BLaER1 treated with 17β-estradiol and CSF1 and Interleukin-3, amounts not matched to agents 10 nM and 100 nM (cell line): ENCODE results near the gene SCN4B.

Experiments used
- H3K27ac ChIP-seq, 11 experiments: shearing (Covaris generic); formaldehyde crosslinking; 2 replicates each; pipeline ENCODE4 v1.8.1; 2022
- H3K27me3 ChIP-seq, 11 experiments: shearing (Covaris generic); formaldehyde crosslinking; 2 replicates each; pipeline ENCODE4 v1.8.1; 2022
- H3K36me3 ChIP-seq, 11 experiments: shearing (Covaris generic); formaldehyde crosslinking; 2 replicates each; pipeline ENCODE4 v1.8.1; 2022
- H3K4me1 ChIP-seq, 10 experiments: shearing (Covaris generic); formaldehyde crosslinking; 2 replicates each; pipeline ENCODE4 v1.8.1; 2022
- H3K4me2 ChIP-seq, 11 experiments: shearing (Covaris generic); formaldehyde crosslinking; 2 replicates each; pipeline ENCODE4 v1.8.1; 2022
- H3K4me3 ChIP-seq, 10 experiments: shearing (Covaris generic); formaldehyde crosslinking; 2 replicates each; pipeline ENCODE4 v1.8.1; 2022
- H3K9ac ChIP-seq, 11 experiments: shearing (Covaris generic); formaldehyde crosslinking; 2 replicates each; pipeline ENCODE4 v1.8.1; 2022
- H3K9me3 ChIP-seq, 11 experiments: shearing (Covaris generic); formaldehyde crosslinking; replicated peaks in 1 of 11; 2 replicates each; pipeline ENCODE4 v1.8.1; 2022
- H4K20me1 ChIP-seq, 11 experiments: shearing (Covaris generic); formaldehyde crosslinking; 2 replicates each; pipeline ENCODE4 v1.8.1; 2022
- Cebpa-rat ChIP-seq, 11 experiments: shearing (Covaris generic); IDR thresholded peaks; 2 replicates each; pipeline ENCODE4 v1.8.1; 2022

Gene SCN4B

GRCh38 chr11:118151431-118151830 lies 1.2 kb downstream of the SCN4B start:
- peaks cover 81 to 100% (median 100%) of the 10 kb centered on the region in 11 experiments for H3K27me3 ChIP-seq
- H4K20me1 ChIP-seq = peaks cover 0 to 26% (median 6%) of the 10 kb centered on the region in 11 experiments; a peak in 9 of 22 replicates
- H3K4me3 ChIP-seq = no peak overlapping the region
- H3K9me3 ChIP-seq = no peaks in the 10 kb centered on the region
- TF ChIP-seq Cebpa-rat (IDR thresholded peaks at IDR 0.05) = no peak
- H3K27ac ChIP-seq = no peak overlapping the region
- H3K36me3 ChIP-seq = no peaks in the 10 kb centered on the region
- H3K4me1 ChIP-seq = peaks cover 12 to 29% (median 17%) of the 10 kb centered on the region in 10 experiments
- no peak overlapping the region for H3K4me2 ChIP-seq
- no peak overlapping the region for H3K9ac ChIP-seq

DNA sequence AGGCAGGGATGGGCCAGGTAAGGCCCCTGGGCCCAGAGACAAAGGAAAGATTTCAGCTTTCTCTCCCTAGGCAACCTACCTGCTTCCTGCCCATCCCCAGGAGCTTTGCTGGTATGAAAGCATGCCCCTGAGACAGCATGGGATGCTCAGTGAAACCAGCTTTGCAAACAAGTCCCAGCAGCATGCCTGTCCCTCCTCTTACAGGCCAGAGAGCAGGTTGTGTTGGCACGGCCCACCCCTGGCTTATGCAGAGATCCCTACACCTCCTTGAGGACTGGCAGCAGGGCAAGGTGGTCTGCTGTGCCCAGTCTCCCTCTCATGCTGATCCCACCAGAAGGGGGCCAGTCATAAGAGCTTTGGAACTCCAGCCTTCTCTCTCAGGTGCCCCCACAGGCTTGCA lies 3.1 kb downstream of the SCN4B start:
- Histone ChIP-seq H3K9ac (no peak overlapping the region), H3K36me3 (no peaks in the 10 kb centered on the region), H3K4me3 (no peak overlapping the region), H3K9me3 (no peaks in the 10 kb centered on the region), H3K27me3 (peaks cover 62 to 100% (median 99%) of the 10 kb centered on the region in 11 experiments), H4K20me1 (peaks cover 0 to 26% (median 6%) of the 10 kb centered on the region in 11 experiments; a peak in 7 of 22 replicates), H3K27ac (no peak overlapping the region), H3K4me2 (no peak overlapping the region), H3K4me1 (peaks cover 12 to 29% (median 17%) of the 10 kb centered on the region in 10 experiments)
- no peak for TF ChIP-seq Cebpa-rat (IDR thresholded peaks at IDR 0.05)

GRCh38 chr11:118148856-118149255 lies 3.8 kb downstream of the SCN4B start:
- H3K27me3 ChIP-seq = peaks cover 55 to 100% (median 99%) of the 10 kb centered on the region in 11 experiments
- H3K4me3 ChIP-seq = no peak overlapping the region
- H3K9me3 ChIP-seq = no peaks in the 10 kb centered on the region
- no peak for TF ChIP-seq Cebpa-rat (IDR thresholded peaks at IDR 0.05)
- no peak overlapping the region for H3K27ac ChIP-seq
- no peaks in the 10 kb centered on the region for H3K36me3 ChIP-seq
- peaks cover 0 to 20% (median 3%) of the 10 kb centered on the region in 11 experiments; a peak in 7 of 22 replicates for H4K20me1 ChIP-seq
- no peak overlapping the region for H3K4me2 ChIP-seq
- no peak overlapping the region for H3K9ac ChIP-seq
- H3K4me1 ChIP-seq = peaks cover 12 to 35% (median 17%) of the 10 kb centered on the region in 10 experiments

- Histone ChIP-seq H3K4me2 (peak overlapping the region in 5 of 11 experiments; percentile 38 to 69 (median 49); a peak in 8 of 22 replicates), H3K9ac (no peak overlapping the region), H4K20me1 (peaks cover 0 to 16% (median 0%) of the 10 kb centered on the region in 11 experiments; a peak in 7 of 22 replicates), H3K27ac (no peak overlapping the region), H3K36me3 (no peaks in the 10 kb centered on the region), H3K27me3 (peaks cover 49 to 100% (median 96%) of the 10 kb centered on the region in 11 experiments), H3K4me3 (no peak overlapping the region), H3K9me3 (no peaks in the 10 kb centered on the region), H3K4me1 (peaks cover 13 to 41% (median 17%) of the 10 kb centered on the region in 10 experiments)
- no peak for TF ChIP-seq Cebpa-rat (IDR thresholded peaks at IDR 0.05)
These were observed 4.4 kb downstream of the SCN4B start for GRCh38 chr11:118148240-118148639.

GRCh38 chr11:118147502-118147901 lies 5.1 kb downstream of the SCN4B start:
- peaks cover 42 to 100% (median 89%) of the 10 kb centered on the region in 11 experiments for H3K27me3 ChIP-seq

GRCh38 chr11:118146554-118146953 lies 6.1 kb downstream of the SCN4B start:
- H3K9me3 ChIP-seq = no peaks in the 10 kb centered on the region
- H3K4me3 ChIP-seq = no peak overlapping the region
- H3K4me2 ChIP-seq = no peak overlapping the region; a peak in 1 of 22 replicates
- TF ChIP-seq Cebpa-rat (IDR thresholded peaks at IDR 0.05) = no peak
- H3K9ac ChIP-seq = no peak overlapping the region
- peaks cover 0 to 6% (median 0%) of the 10 kb centered on the region in 11 experiments; a peak in 3 of 22 replicates for H4K20me1 ChIP-seq
- no peak overlapping the region for H3K27ac ChIP-seq
- H3K36me3 ChIP-seq = no peaks in the 10 kb centered on the region
- peaks cover 32 to 94% (median 81%) of the 10 kb centered on the region in 11 experiments for H3K27me3 ChIP-seq
- H3K4me1 ChIP-seq = peaks cover 0 to 44% (median 24%) of the 10 kb centered on the region in 10 experiments; a peak in 16 of 20 replicates

More at GRCh38 chr11:118147502-118147901, 5.1 kb downstream of the SCN4B start:
- H3K9ac ChIP-seq = no peak overlapping the region
- H3K4me1 ChIP-seq = peaks cover 6 to 41% (median 20%) of the 10 kb centered on the region in 10 experiments; a peak in 19 of 20 replicates
- peak overlapping the region in 5 of 11 experiments; percentile 38 to 69 (median 49); a peak in 9 of 22 replicates for H3K4me2 ChIP-seq
- no peaks in the 10 kb centered on the region for H3K36me3 ChIP-seq
- H4K20me1 ChIP-seq = peaks cover 0 to 11% (median 0%) of the 10 kb centered on the region in 11 experiments; a peak in 7 of 22 replicates
- no peaks in the 10 kb centered on the region for H3K9me3 ChIP-seq
- TF ChIP-seq Cebpa-rat (IDR thresholded peaks at IDR 0.05) = no peak
- H3K27ac ChIP-seq = no peak overlapping the region
- H3K4me3 ChIP-seq = no peak overlapping the region

GRCh38 chr11:118145285-118146227 lies 7.1 kb downstream of the SCN4B start:
- Histone ChIP-seq H3K9ac (peak overlapping the region in 10 of 11 experiments; percentile 39 to 75 (median 66); a peak in 21 of 22 replicates), H3K36me3 (no peaks in the 10 kb centered on the region), H3K4me2 (peak overlapping the region; percentile 86 to 99 (median 96)), H3K4me1 (peaks cover 0 to 47% (median 26%) of the 10 kb centered on the region in 10 experiments; a peak in 16 of 20 replicates), H3K9me3 (no peaks in the 10 kb centered on the region), H3K27me3 (peaks cover 22 to 84% (median 71%) of the 10 kb centered on the region in 11 experiments), H4K20me1 (peaks cover 0 to 4% (median 0%) of the 10 kb centered on the region in 11 experiments; a peak in 2 of 22 replicates), H3K27ac (no peak overlapping the region), H3K4me3 (peak overlapping the region; percentile 64 to 84 (median 72))
- TF ChIP-seq Cebpa-rat (IDR thresholded peaks at IDR 0.05) = no peak

DNA sequence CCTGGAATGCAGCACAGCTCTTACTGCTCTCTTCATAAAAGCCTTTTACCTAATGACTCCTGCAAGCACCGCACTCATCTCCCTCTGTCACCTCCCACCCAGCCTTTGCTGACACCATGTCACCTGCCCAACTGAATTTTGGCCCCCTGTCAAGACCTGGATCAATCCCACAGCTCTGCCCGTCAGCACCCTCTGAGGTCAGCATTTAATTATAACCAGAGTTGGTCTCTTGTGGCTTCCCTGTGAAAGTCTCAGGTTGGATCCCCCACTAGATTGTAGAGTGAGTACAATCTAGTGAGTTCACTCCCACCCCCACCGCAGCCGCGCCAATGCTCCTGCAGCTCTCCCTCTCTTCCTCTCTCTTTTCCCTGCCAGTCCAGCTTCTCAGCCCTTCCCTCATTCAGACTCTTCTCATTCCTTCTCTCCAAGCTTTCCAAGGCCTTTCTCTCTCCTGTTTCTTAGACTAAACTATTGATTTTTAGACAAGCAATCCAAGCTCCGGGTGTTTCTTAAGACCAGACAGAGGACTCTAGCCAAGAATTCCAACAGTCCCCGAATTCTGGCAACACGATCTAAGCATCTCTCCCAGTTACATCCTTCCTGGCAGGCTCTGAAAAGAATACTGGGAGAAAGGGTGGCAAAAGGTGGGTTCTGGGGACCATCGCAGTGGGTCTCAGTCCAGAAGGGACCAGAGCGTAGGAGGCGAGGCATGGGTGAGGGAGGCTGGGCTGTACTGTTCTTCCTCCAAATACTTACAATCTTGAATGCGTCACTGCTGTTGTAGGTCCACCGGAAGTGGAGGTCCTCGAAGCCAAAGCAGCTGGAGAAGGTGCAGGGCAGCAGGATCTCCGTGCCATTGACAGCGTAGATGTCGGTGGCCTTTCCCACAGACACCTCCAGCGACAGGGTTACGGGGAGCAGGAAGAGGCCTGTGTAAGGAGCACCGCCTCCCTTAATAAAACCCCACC lies 8.0 kb downstream of the SCN4B start:
- H3K4me1 ChIP-seq = peaks cover 0 to 47% (median 26%) of the 10 kb centered on the region in 10 experiments; a peak in 16 of 20 replicates
- H3K4me2 ChIP-seq = peak overlapping the region in 6 of 11 experiments; percentile 93 to 99 (median 95); a peak in 6 of 22 replicates
- no peaks in the 10 kb centered on the region for H3K36me3 ChIP-seq
- TF ChIP-seq Cebpa-rat (IDR thresholded peaks at IDR 0.05) = no peak
- H3K4me3 ChIP-seq = no peak overlapping the region
- no peak overlapping the region for H3K27ac ChIP-seq
- H4K20me1 ChIP-seq = no peaks in the 10 kb centered on the region; a peak in 2 of 22 replicates
- peaks cover 12 to 75% (median 61%) of the 10 kb centered on the region in 11 experiments; a peak in 21 of 22 replicates for H3K27me3 ChIP-seq
- no peak overlapping the region for H3K9ac ChIP-seq
- no peaks in the 10 kb centered on the region for H3K9me3 ChIP-seq
